NCI-H226 (cell line): ENCODE measurements around the gene CCR7.

ENCODE experiments used
- DNase-seq: peaks from one replicate; pipeline ENCODE4 v3.0.0-alpha.2; 2015

The CCR7 gene

DNA sequence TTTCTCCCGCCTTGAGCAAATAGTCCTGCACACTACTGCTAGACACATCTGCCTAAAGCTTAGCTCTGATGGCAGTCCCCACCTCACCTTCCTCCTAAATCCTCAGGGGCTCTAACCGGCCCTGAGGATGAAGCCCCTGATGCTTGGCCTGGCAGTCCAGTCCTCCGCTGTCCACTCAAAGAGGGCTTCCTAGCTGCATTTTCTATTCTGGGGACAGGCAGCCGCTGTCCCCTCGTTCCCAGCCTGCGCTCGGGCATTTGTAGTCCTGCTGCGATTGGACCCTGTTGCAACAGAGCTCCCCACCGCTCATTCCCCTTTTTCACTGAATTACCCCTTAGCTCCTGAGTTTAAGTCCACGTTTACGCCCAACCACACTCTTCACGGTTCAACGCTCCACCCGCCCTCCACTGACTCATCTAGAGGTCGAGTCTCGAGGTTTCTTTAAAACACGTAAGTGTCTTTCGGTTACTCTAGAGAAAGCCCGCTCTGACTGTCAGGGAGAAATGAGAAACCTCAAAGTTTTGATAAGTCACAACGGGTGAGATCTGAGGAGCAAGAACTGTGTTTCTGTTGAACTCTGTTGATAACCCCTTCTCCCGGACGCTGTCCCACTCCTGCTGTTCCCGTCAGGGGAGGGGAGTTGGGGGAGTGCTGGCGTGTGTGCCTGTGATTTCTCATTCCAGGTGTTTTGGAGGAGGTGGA is 4.5 kb downstream of the CCR7 start:
- DNase-seq = no peak

DNA sequence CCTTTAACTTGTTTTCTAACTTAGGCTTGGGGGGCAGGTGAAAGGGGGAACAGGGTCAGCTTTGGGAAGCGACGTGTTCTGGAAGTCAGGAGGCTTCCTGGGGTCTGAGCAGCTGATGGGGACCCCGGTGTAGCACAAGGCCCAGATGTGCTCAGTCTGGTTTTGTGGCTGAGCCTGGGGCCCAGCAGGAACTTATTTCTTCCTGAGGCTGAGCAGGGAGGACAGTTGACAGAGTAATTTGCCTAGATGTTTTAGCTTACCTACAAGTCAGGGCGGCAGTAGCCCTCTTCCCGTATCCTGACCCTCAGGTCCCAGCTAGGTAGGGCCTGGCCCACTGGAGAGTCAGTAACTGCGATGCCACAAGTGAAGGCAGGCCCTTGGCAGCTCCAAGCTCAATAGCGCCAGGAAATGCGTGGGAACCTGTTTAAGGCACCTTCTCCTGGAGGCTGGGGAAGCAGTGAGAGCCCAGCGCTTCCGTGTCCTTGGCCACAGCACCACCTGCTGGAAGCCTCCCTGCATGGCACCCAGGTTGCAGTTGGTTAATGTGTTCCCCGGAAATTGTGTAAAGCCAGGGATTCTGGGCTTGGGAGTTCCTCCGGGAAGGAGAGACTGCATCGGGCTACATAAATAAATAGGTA is 5.2 kb downstream of the CCR7 start:
- DNase-seq = peak; percentile 82

GRCh38 chr17:40559564-40559916 is 5.7 kb downstream of the CCR7 start:
- no peak for DNase-seq

DNA sequence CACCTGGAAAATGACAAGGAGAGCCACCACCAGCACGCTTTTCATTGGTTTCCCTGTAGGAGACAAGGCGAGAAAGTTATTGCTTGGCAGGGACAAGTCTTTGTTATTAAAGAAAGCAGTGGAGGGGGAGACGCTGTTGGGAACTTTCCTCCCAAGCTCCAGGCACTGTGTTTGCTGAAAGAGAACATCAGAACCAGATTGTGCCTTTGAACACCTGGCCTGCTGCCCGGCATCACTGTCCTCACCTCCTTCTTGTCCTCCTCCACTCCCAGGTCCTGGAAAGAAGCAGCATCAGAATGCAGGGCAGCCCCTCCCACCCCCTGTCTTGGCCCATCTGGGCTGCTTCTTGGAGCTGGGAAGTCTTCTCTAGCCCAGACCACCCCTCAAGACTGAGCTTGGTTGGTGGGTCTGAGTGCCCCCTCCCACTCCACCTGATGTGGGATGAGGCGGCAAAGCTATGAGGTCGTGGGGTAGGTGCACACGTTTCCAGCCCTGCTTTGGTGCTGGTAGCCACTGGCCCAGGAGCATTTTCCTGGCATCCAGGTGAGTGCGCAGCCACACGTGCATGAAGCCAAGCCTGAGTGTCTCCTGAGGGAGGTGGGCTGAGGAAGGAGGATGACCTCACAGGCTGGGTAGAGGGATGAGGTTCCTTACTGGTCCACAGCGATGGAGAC is 6.2 kb downstream of the CCR7 start:
- DNase-seq = no peak

DNA sequence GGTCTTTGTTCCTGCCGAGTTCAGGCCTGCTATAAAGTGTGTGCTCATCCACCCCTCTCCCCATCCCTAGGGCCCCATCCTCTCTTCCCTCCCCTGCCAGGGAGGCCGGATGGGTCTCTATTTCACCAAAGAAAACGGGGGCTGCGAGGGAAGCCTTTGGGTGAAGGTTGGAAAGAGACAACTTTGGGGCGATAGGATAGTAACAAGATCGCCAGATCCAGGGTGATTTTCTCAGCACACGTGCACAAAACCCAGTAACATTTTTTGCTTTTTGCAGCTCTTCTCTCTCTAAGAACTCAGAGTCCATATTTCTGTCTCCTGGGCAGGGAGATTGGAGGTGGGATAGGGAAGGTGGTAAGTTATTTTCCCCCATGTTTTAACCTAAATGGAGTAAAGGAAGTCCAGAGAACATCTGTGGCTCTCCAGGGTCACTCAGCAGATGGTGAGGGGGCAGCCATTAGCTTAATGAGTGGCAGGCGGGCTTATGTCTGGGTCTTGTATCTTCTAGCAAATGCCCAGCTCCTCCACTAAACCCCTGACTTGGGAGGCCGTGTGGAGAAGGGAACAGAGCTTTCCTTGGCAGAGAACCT is 6.9 kb downstream of the CCR7 start:
- no peak for DNase-seq

DNA sequence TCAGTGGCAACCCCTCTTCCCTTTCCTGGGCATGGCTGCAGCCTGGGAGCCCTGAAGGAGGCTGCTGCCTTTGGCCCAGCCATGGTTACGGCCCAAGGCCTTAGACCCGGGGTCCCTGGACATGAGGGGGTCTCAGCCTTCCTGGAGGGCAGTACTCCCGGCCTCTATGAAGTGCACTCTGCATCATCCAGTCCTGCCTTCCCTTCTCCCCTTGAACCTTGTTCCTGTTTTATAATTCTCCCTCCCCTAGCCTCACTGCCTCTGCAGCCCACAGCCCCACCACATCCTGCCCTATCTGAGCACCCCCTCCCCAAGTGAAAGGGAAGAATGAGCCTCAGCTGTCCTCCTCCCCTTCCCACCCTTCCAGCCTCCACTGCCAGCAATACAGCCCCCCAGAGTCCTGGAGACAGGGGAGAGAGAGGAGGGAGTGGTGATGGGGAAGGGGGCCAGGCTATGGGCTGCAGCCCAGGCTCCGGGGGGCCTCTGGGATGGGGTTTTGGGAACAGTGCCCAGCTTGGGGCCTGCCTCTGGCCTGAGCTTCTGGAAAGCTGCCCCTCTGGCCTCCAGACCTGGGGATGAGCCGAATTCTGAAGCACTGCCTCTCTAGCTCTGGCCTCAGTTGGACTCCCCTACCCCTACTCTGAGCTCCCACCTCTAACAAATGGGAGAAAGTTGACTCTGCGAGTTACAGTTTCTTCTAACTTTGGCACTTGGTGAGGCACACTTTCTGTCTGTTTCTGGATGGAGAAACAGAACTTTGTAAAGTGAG is 7.6 kb downstream of the CCR7 start:
- no peak for DNase-seq

DNA sequence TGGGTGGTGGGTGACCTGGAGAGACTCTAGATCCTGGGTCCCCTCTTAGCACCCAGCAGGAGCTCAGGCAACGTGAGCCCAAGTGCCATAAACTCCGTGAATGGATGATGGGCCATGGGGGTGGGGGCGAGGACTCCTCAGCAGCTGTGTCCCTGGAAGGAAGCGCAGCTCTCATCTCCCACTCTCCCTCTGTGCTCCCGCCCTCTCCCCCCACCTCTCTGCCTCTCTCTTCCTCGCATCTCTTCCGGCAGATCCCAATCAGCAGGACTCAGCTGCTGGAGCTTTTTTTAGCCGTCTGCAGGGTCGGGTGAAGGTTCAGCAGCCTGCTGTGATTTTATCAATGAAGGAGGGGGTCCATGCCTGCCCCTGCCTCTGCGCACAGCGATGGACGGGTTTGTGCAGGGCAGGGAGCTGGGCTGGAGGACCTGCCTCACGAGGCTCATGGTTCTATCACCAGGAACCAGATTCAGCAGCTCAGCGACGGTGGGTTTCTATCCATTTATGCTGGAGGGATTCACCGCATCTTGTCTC is 8.3 kb downstream of the CCR7 start:
- DNase-seq = no peak

- DNase-seq = no peak
Measured at GRCh38 chr17:40556198-40556661, 9.0 kb downstream of the CCR7 start.

- DNase-seq = no peak
Measured at GRCh38 chr17:40555296-40556190, 9.7 kb downstream of the CCR7 start.

DNA sequence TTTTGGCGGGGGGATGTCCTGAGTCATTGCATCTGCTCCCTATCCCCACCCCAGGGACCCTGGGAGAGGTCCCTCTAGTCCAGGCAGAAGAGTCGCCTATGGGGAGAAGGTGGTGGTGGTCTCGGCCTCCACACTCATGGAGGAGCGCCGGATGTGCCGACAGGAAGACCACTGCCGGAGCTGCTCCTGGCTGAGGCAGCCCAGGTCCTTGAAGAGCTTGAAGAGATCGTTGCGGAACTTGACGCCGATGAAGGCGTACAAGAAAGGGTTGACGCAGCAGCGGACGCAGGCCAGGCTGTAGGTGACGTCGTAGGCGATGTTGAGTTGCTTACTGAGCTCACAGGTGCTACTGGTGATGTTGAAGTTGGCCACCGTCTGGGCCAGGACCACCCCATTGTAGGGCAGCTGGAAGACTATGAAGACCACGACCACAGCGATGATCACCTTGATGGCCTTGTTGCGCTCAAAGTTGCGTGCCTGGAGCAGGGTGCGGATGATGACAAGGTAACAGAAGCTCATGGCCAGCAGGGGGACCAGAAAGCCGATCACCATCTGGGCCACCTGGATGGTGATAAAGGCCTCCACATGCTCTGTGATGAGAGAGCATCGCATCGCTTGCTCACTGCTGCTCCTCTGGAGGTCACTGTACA is 10.5 kb downstream of the CCR7 start:
- no peak for DNase-seq

- DNase-seq = no peak
Measured at GRCh38 chr17:40553694-40554534, 11.4 kb downstream of the CCR7 start.

DNA sequence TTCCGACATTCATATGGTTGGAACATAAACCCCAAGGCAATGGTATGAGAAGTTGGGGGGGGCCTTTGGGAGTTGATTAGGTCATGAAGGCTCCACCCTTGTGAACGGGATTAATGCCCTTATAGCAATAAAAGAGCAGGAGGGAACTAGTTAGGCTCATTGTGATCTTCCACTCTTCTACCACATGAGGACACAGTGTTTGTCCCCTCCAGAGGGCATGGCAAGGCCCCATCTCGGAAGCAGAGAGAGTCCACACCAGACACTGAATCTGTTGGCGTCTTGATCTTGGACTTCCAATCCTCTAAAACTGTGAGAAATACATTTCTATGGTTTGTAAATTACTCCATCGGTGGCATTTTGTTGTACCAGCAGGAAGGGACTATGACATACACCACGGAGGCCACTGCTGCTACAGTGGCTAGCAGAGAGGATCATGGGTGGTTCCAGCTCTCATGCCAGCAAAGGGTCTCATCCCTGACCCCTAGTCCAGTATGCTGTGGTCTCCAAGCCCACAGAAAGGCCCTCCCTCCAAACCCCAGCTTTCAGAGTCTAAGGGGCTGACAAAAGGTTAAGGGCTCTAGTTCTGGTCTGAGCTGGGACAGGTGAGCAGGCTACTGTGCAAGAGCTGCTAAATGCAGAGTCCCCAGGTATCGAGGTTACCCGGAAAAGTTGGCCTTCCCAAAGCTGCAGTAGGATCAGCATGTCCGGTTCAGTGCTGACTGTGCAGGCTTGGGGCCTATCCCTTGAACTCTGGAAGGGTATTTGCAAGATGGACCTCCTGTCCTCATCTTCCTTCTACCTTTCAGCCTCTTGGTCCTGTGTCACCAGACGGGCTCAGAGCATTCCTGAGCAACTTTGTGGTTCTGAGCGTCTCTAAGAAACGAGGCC is 12.2 kb downstream of the CCR7 start:
- DNase-seq = no peak

- no peak for DNase-seq
Measured at GRCh38 chr17:40551879-40552768, 13.1 kb downstream of the CCR7 start.

- DNase-seq = peak; percentile 46
Measured at GRCh38 chr17:40551091-40551878, 14.0 kb downstream of the CCR7 start.

- no peak for DNase-seq
Measured at GRCh38 chr17:40550608-40551007, 14.7 kb downstream of the CCR7 start.

DNA sequence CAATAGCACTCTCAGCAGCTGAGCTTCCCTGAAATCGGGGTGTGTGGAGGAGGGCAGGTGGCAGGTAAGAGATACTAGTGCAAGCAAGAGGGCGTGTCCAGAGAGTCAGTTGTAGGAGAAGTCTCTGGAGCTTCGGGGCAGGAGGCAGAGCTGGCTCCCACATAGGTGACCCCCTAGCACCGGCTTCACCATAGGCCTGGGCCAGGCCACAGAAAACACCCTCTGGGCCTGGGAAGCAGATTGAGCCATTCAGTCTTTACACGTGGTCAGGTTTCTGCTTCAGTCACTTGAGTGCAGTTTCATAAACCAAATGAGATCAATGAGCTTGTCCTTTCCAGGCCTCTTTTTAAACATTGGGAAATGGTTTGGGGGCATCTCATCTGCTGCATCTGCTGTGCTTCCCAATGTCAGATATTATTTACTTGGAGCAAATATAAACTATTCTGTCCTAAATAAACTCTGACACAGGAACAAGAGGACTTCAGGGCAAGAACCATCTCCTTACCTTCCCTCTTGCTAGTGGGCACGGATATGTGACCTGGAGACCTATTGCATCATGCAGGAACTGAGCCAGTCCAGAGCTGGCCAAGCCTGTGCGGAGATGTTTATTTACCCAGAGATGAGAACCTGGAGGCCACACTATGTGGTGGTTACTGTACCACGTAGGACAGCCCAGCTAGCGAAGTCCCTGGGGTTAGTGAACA is 16.1 kb downstream of the CCR7 start:
- DNase-seq = no peak
